Erythroblast (primary cell): ENCODE results near the gene FILIP1.

ENCODE experiments used
- DNase-seq, 2 experiments: peaks; one replicate each; lab custom pipeline; 2025; lab: John Stamatoyannopoulos, UW
- GATA1 ChIP-seq: IDR thresholded peaks from 2 replicates; pipeline ENCODE4 v1.6.1; 2011; ENCODE audit warnings: low read depth, mild to moderate bottlenecking, control low read depth, low read length, moderate library complexity
- POLR2A ChIP-seq: IDR thresholded peaks from 2 replicates; pipeline ENCODE4 v1.6.1; 2011; ENCODE audit warnings: mild to moderate bottlenecking, low read length

FILIP1 gene

GRCh38 chr6:75384116-75384515 is 109.5 kb downstream of the FILIP1 start:
- DNase-seq = no peak
- TF ChIP-seq GATA1 (no peak), POLR2A (no peak)

DNA sequence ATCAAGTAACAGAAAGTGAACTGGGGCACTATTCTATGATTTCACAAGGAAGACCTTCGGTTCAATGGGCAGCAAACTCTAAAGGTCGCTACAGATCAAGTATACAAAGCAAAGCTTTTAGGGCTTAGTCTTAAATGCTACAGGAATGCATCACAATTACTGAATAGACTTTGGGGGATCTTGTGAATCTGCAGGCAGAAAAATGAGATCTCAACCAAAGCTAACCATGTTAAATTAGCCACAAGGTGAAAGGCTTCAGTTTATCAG is 111.0 kb downstream of the FILIP1 start:
- no peak for DNase-seq

GRCh38 chr6:75381877-75382633 is 111.5 kb downstream of the FILIP1 start:
- TF ChIP-seq GATA1 = no peak
- TF ChIP-seq POLR2A = no peak
- no peak for DNase-seq

More for the DNA sequence above, 111.0 kb downstream of the FILIP1 start:
- TF ChIP-seq POLR2A (no peak), GATA1 (no peak)

DNA sequence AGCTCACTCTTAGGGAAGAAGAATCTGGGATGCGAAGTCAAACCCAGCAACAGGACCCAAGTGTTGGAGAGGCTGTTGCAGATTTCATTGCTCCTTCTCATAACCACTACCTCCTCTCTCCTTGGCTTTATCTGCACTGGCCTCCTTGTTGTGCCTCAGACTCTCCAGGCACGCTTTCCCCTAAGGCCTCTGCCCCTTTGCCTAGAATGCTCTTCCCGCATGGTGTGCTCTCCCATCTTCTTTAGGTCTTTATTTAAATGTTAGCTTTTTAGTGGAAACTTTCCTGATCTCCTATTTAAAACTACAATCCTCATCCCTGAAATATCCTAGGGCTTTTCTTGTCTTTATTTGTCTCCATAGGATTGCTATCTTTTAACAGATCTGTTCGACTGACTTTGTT is 114.1 kb downstream of the FILIP1 start:
- TF ChIP-seq GATA1 (no peak), POLR2A (no peak)
- no peak for DNase-seq

GRCh38 chr6:75378101-75378500 is 115.5 kb downstream of the FILIP1 start:
- no peak for TF ChIP-seq POLR2A
- no peak for TF ChIP-seq GATA1
- no peak for DNase-seq

DNA sequence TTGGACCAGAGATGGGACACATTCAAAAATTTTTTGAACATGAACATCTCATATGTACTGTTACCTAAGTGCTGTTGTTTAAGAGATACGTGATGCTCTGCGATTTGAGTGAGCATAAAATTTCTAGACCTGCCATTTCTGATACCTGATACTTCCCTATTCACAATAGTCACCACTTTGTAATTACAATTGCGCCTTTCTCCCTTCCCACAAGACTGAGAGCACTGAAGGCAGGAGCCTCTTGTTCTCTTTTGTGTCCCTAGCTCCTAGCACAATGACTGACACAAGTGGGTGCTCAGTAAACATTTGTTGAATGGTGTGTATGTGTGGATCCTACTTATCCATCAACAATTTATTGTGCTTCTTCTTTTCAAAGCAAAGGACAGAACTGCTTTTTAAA is 116.2 kb downstream of the FILIP1 start:
- TF ChIP-seq POLR2A (no peak), GATA1 (no peak)
- no peak for DNase-seq

DNA sequence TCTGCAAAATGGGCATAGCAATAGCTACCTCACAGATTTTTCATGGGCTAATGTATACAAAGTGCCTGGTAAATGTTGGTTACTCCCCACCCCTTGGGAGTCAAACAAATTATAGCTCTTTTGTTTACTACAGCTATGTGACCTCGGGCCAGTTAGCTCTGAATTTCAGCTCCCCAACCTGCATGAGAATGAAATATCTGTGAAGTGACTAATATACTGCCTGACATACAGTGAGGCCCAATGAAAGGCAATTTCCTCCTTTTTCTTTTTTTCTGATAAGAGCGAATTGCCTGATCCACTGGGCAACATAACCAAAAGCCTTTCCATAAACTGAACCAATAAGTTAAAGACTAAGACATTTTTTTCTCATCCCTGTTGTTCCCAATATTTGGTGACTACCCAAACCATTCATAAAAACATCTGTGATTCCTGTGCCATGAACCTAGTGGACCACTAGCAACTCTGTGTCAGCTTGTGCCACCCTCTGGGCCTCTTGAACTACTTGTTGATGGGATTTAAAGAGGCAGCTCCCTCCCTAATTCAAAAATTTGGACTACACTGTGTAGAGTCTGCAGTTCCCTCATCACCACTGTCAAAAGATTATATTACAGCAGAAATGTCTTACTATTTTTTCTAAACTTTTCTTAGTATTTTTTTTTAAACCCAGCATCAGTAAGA is 117.1 kb downstream of the FILIP1 start:
- DNase-seq = no peak
- TF ChIP-seq POLR2A (no peak), GATA1 (no peak)

DNA sequence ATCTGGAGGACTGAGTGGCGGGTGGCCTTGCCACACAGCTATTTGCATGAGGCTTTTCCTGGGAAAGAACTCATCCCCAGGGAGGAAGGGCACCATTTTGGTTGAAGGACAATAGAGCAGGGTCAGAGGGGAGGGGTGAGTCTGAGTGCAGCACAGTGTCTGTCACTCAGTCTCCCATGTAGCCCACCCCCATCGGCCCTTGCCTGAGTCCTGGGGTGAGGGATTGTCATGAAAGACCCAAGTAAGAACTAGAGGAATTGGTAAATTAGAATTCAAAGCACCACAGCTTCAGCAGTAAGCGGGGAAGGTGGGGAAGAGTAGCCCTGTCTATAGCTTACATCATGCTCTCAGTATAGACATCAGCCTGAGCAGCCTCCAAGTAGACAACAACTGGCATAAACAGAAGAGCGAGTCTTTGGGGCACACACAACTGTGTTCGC is 118.6 kb downstream of the FILIP1 start:
- DNase-seq = no peak
- no peak for TF ChIP-seq GATA1
- TF ChIP-seq POLR2A = no peak

DNA sequence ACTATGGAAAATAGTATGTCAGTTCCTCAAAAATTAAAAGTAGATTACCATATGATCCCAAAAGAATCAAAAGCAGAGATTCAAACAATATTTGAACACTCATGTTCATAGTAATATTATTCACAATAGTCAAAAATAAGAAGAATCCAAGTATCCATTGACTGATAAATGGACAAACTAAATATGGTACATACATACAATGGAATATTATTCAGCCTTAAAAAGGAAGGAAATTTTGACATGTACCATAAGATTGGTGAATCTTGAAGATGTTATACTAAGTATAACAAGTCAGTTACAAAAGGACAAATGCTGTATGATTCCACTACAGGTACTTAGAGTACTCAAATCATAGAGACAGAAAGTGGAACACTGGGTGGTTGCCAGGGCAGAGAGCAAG is 120.7 kb downstream of the FILIP1 start:
- TF ChIP-seq POLR2A (no peak), GATA1 (no peak)
- no peak for DNase-seq

GRCh38 chr6:75370011-75370410 is 123.6 kb downstream of the FILIP1 start:
- DNase-seq = no peak
- TF ChIP-seq POLR2A (no peak), GATA1 (no peak)

DNA sequence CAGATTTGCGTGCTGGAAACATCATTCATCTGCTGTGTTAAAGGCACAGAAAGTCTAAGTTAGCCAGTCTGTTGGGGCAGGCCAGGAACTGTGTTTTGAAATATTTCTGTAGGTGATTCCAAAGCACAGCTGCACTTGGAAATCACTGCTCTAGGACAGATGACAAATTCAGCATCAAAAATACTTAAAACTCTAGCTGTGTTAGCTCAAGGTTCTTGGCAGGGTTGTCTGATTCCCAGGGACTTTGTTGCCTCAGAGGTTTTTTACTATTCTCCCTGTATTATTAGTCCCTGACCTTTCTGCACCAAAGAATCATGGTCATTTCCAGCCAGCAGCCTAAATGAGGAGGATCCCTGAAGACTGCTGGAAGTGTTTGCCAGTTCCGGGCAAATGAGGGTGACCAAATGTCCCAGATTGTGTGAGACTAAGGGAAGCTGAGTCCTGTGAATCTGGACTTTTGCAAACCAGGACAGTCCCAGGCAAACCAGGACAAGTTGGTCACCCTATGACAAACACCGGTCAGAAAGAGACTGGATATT is 124.7 kb downstream of the FILIP1 start:
- TF ChIP-seq POLR2A (no peak), GATA1 (no peak)
- no peak for DNase-seq

- TF ChIP-seq POLR2A (no peak), GATA1 (no peak)
- DNase-seq = peak in 1 of 2 experiments; percentile 3
These were observed 125.3 kb downstream of the FILIP1 start for GRCh38 chr6:75368151-75368779.

DNA sequence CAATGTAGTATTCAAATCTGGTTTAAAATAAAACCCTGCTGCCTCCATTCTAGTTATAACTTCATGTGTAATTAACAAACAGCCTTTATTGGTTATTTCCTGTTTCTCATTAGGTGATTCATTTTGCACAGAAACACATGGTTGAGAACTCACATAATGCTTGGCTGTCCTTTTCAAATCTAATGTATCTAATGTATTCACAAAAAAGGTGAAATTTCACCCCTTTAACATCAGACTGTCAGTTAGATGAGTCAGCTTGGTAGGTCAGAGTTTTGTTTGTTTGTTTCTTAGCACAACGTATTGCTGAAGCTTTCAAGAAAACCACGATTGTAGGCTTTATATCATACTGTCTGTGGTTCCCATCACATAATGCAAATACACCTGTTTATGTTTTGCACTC is 130.3 kb downstream of the FILIP1 start:
- DNase-seq = no peak
- TF ChIP-seq GATA1 = no peak
- TF ChIP-seq POLR2A = no peak

GRCh38 chr6:75353644-75354043 is 140.0 kb downstream of the FILIP1 start:
- TF ChIP-seq GATA1 = no peak
- no peak for TF ChIP-seq POLR2A
- DNase-seq = no peak
